Endothelial cell of umbilical vein (primary cell): ENCODE measurements around the gene SYDE2. TPM values are rescaled to one million over a fixed set of nuclear protein-coding genes. Genes with fewer than 3 reads are reported as not detected.

Experiments used
- BruUV-seq: library from RNA; stranded (reverse); fragments of 400-500 nt; replicated peaks from 2 replicates; lab custom pipeline; 2021; lab: Mats Ljungman, UMichigan
- CTCF ChIA-PET: fragments of 300-600, 350-600 bp; sonication (Branson Sonifier 250); formaldehyde crosslinking; loops from one replicate; lab custom pipeline; 2021; ENCODE audit warnings: antibody characterized with exemption, inconsistent platforms; lab: Charles Lee
- POLR2A ChIA-PET: fragments of 300-600, 350-600 bp; sonication (Branson Sonifier 250); formaldehyde crosslinking; loops from one replicate; lab custom pipeline; 2021; ENCODE audit warnings: antibody characterized with exemption, inconsistent platforms; lab: Charles Lee
- DNase-seq: peaks from one replicate; pipeline ENCODE4 v3.0.0-alpha.2; 2011; ENCODE audit warnings: low read depth, low spot score
- FAIRE-seq: peaks from 2 replicates; lab custom pipeline; 2011; peaks lifted over from hg19 to GRCh38; lab: Jason Lieb, UNC
- H2AFZ ChIP-seq: 2 replicates; pipeline ENCODE4 v1.6.0; 2012; ENCODE audit warnings: low read depth, low read length, control low read depth, inconsistent platforms
- H3K27ac ChIP-seq: 2 replicates; pipeline ENCODE4 v1.5.1; 2011; ENCODE audit warnings: low read depth, mild to moderate bottlenecking, control low read depth, low read length, moderate library complexity; ENCODE audit not compliant: insufficient read depth
- H3K27me3 ChIP-seq, 2 experiments: 2 replicates each; pipeline versions ENCODE4 v1.6.0 to v1.6.1; 2011; ENCODE audit warnings: low read length in 2 of 2, mixed read lengths in 1 of 2; ENCODE audit not compliant: control insufficient read depth in 2 of 2, insufficient read depth in 2 of 2
- H3K36me3 ChIP-seq, 2 experiments: 2 replicates in 1 of 2; 3 replicates in 1 of 2; pipeline ENCODE4 v1.5.1; 2011; ENCODE audit warnings: low read length in 2 of 2, mild to moderate bottlenecking in 1 of 2, moderate library complexity in 1 of 2; ENCODE audit not compliant: control insufficient read depth in 2 of 2, insufficient read depth in 2 of 2; ENCODE audit errors: extremely low read depth in 1 of 2
- H3K4me1 ChIP-seq: 3 replicates; pipeline ENCODE4 v1.5.1; 2011; ENCODE audit warnings: mild to moderate bottlenecking, low read length; ENCODE audit not compliant: control insufficient read depth, insufficient read depth; ENCODE audit errors: extremely low read depth
- H3K4me2 ChIP-seq: 2 replicates; pipeline ENCODE4 v1.6.1; 2011; ENCODE audit warnings: low read length, control low read depth, mixed read lengths; ENCODE audit not compliant: insufficient read depth
- H3K4me3 ChIP-seq, 3 experiments: fragments of 200-600 bp in 1 of 3; sonication (generic), shearing (Covaris generic) in 1 of 3; replicated peaks in 1 of 3; 2 replicates each; pipeline ENCODE4 v1.5.1; 2011 to 2016; ENCODE audit warnings: control low read depth in 3 of 3, low read length in 3 of 3, mild to moderate bottlenecking in 2 of 3, inconsistent platforms in 1 of 3, low read depth in 1 of 3, moderate library complexity in 1 of 3; ENCODE audit not compliant: insufficient read depth in 1 of 3
- H3K79me2 ChIP-seq: 2 replicates; pipeline ENCODE4 v1.6.0; 2012; ENCODE audit warnings: low read length, inconsistent platforms; ENCODE audit not compliant: control insufficient read depth, insufficient read depth
- H3K9ac ChIP-seq: replicated peaks from 2 replicates; pipeline ENCODE3; 2011; ENCODE audit warnings: low read length, control low read depth; ENCODE audit not compliant: insufficient read depth; ENCODE audit errors: extremely low read depth
- H3K9me1 ChIP-seq: replicated peaks from 3 replicates; pipeline ENCODE4 v1.6.0; 2011; ENCODE audit warnings: mild to moderate bottlenecking, low read length; ENCODE audit not compliant: control insufficient read depth, insufficient read depth; ENCODE audit errors: extremely low read depth
- H3K9me3 ChIP-seq: replicated peaks from 2 replicates; pipeline ENCODE4 v1.5.1; 2012; ENCODE audit warnings: low read length, inconsistent platforms; ENCODE audit not compliant: control insufficient read depth, insufficient read depth
- H4K20me1 ChIP-seq: replicated peaks from 2 replicates; pipeline ENCODE3; 2011; ENCODE audit warnings: mild to moderate bottlenecking, low read length; ENCODE audit not compliant: control insufficient read depth, insufficient read depth; ENCODE audit errors: extremely low read depth
- EZH2 ChIP-seq: IDR thresholded peaks from 2 replicates; pipeline ENCODE4 v1.6.1; 2012; ENCODE audit warnings: borderline replicate concordance, low read depth, mild to moderate bottlenecking, moderate library complexity, low read length, inconsistent platforms; ENCODE audit not compliant: severe bottlenecking
- FOS ChIP-seq: IDR thresholded peaks from 2 replicates; pipeline ENCODE4 v1.6.1; 2011; ENCODE audit warnings: mild to moderate bottlenecking, low read length, moderate library complexity, borderline replicate concordance; ENCODE audit not compliant: insufficient read depth
- GATA2 ChIP-seq: IDR thresholded peaks from 2 replicates; pipeline ENCODE4 v1.7.0; 2011; ENCODE audit warnings: low read depth, mild to moderate bottlenecking, moderate library complexity, mixed read lengths, low read length; ENCODE audit not compliant: insufficient read length, insufficient read depth
- JUN ChIP-seq: IDR thresholded peaks from 2 replicates; pipeline ENCODE4 v1.6.1; 2011; ENCODE audit warnings: borderline replicate concordance, low read depth; ENCODE audit not compliant: insufficient read length, insufficient read depth
- MYC ChIP-seq: IDR thresholded peaks from one replicate; pipeline ENCODE4 v1.6.1; 2011; ENCODE audit warnings: mild to moderate bottlenecking, low read depth, low read length
- POLR2A ChIP-seq: IDR thresholded peaks from 2 replicates; pipeline ENCODE4 v1.6.1; 2012; ENCODE audit warnings: low read depth, mild to moderate bottlenecking, control low read depth, low read length
- POLR2AphosphoS5 ChIP-seq: IDR thresholded peaks from 2 replicates; pipeline ENCODE4 v1.6.1; 2012; ENCODE audit warnings: low read depth, mild to moderate bottlenecking, control low read depth, low read length, moderate library complexity; ENCODE audit not compliant: insufficient read depth
- dilution Hi-C: fragments of 300-500 bp; cut with MboI; formaldehyde crosslinking; loops from one replicate; pipeline ENCODE4 v1.15.0; 2019; ENCODE audit warnings: low sequenced_read_pairs; ENCODE audit not compliant: extremely low pct_ligation_motif_present
- intact Hi-C: fragments of 100-400 bp; cut with micrococcal nuclease; formaldehyde crosslinking; loops from one replicate; pipeline ENCODE4 v1.10.0; 2022
- polyA plus RNA-seq, 4 experiments: library from polyadenylated mRNA; depleted of rRNA in 3 of 4; stranded (reverse) in 3 of 4; unstranded in 1 of 4; fragments of >200 nt; gene quantifications; 2 replicates each; pipeline versions ENCODE4 v1.2.1 to v1.2.3, GENCODE V29; 2011 to 2012; ENCODE audit warnings: missing spikeins in 1 of 4
- total RNA-seq: library from RNA; stranded (reverse); gene quantifications from 2 replicates; pipeline ENCODE4 v1.2.3, GENCODE V29; 2021
- TF ChIP-seq, protein P1 (sequence below), 2 donors: IDR thresholded peaks; 1 replicate in 1 of 2; 2 replicates in 1 of 2; pipeline ENCODE4 v1.5.1; 2011; ENCODE audit warnings: low read length in 2 of 2, mild to moderate bottlenecking in 2 of 2, moderate library complexity in 2 of 2, control low read depth in 1 of 2, inconsistent platforms in 1 of 2, low read depth in 1 of 2; ENCODE audit not compliant: insufficient read depth in 1 of 2; ENCODE audit errors: extremely low read depth in 1 of 2
- TF ChIP-seq, protein P2 (sequence below): IDR thresholded peaks from 2 replicates; pipeline ENCODE4 v1.6.1; 2011; ENCODE audit not compliant: insufficient read depth, insufficient read length

Gene SYDE2
- total and polyA plus RNA-seq, 2 donors (not counting 3 experiments of a cell fraction or from before 2014, with no cell fraction given): 0.52 to 3.1 TPM

DNA sequence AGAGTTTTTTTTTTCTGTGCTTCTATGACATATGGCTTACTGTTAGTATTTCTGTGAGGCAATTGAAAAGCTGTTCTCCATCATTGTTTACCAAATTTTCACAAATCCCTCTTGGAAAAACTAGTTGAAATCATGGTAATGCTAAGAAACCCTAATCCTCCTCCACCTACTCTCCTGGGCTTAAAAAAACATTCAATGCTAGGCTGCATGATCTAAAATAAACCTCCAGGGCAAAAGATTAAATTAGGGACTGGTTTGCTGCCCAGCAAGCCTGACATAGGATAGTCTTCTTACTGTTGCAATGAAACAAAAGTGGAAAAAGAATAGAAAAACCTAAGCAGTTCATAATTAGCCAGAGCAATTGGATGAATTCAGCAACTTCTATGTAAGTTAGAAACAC lies 42.6 kb upstream of the SYDE2 start:
- no peak overlapping the region for H3K4me2 ChIP-seq
- FAIRE-seq: no peak
- H3K27me3 ChIP-seq: no peaks in the 10 kb centered on the region
- no peaks in the 10 kb centered on the region for H3K9me3 ChIP-seq
- dilution Hi-C loops (no loop called here), intact Hi-C loops (loop anchor here (5.0 kb wide), 1 partner anchor 41 kb away; the partner anchor contains the start of gene SYDE2)
- H3K4me1 ChIP-seq: peaks cover 11% of the 10 kb centered on the region
- TF ChIP-seq, protein P1, sequence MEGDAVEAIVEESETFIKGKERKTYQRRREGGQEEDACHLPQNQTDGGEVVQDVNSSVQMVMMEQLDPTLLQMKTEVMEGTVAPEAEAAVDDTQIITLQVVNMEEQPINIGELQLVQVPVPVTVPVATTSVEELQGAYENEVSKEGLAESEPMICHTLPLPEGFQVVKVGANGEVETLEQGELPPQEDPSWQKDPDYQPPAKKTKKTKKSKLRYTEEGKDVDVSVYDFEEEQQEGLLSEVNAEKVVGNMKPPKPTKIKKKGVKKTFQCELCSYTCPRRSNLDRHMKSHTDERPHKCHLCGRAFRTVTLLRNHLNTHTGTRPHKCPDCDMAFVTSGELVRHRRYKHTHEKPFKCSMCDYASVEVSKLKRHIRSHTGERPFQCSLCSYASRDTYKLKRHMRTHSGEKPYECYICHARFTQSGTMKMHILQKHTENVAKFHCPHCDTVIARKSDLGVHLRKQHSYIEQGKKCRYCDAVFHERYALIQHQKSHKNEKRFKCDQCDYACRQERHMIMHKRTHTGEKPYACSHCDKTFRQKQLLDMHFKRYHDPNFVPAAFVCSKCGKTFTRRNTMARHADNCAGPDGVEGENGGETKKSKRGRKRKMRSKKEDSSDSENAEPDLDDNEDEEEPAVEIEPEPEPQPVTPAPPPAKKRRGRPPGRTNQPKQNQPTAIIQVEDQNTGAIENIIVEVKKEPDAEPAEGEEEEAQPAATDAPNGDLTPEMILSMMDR (IDR thresholded peaks at IDR 0.05; ENCODE audit: extremely low read depth in 1 of 2, insufficient read depth in 1 of 2, low read depth in 1 of 2, low read length in 2 of 2): no peak
- TF ChIP-seq JUN: no peak
- TF ChIP-seq POLR2AphosphoS5: no peak
- TF ChIP-seq, protein P2, sequence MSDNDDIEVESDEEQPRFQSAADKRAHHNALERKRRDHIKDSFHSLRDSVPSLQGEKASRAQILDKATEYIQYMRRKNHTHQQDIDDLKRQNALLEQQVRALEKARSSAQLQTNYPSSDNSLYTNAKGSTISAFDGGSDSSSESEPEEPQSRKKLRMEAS: no peak
- TF ChIP-seq MYC: no peak
- TF ChIP-seq EZH2: no peak
- TF ChIP-seq FOS: no peak
- no peak for TF ChIP-seq POLR2A
- no peak for TF ChIP-seq GATA2
- no peaks in the 10 kb centered on the region for H3K9me1 ChIP-seq
- H3K79me2 ChIP-seq: no peaks in the 10 kb centered on the region
- no peak overlapping the region for H3K9ac ChIP-seq
- BruUV-seq: no TSS peak
- ChIA-PET CTCF (interaction anchor here (3.1 to 3.4 kb wide), 2 partner anchors 12 to 299 kb away, joined by 17 to 28 read pairs; no protein-coding TSS in a partner anchor), POLR2A (no interaction called here)
- no peak for DNase-seq
- no peak overlapping the region for H3K4me3 ChIP-seq
- H4K20me1 ChIP-seq: no peaks in the 10 kb centered on the region
- no peak overlapping the region for H3K27ac ChIP-seq
- no peaks in the 10 kb centered on the region for H3K36me3 ChIP-seq
- H2AFZ ChIP-seq: no peak overlapping the region
